ENCODE results near the gene REEP1. TPM values are rescaled to one million over a fixed set of nuclear protein-coding genes. Genes with fewer than 3 reads are reported as not detected.

Gene REEP1
- total RNA-seq, 8 experiments from 2014 or later: 0.31 to 98.1 (median 41.6) TPM

DNA sequence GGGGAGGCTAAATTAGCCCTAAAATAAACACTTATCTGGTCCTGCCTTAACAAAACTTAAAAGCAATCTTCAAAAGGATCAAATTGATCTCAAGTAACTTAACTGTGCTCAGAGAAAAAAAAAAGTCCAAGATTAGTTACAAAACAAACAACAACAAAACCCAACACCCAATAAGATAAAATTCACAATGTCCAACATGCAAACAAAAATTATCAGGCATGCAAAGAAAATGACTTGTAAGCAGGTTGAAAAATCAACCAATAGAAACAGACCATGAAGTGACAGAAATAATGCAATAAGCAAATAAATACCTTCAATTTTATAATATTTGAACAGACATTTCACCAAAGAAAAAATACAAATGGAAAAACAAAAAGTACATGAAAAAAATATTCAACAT is 4.0 kb upstream of the REEP1 start:
- in situ Hi-C loops (cut with MboI; ENCODE audit: low pct_unique_long_range_greater_than_20kb in 2 of 9, low sequenced_read_pairs in 9 of 9, unreplicated experiment in 9 of 9): no loop called here
- ATAC-seq (replicated peaks in 6 of 8): no peak

DNA sequence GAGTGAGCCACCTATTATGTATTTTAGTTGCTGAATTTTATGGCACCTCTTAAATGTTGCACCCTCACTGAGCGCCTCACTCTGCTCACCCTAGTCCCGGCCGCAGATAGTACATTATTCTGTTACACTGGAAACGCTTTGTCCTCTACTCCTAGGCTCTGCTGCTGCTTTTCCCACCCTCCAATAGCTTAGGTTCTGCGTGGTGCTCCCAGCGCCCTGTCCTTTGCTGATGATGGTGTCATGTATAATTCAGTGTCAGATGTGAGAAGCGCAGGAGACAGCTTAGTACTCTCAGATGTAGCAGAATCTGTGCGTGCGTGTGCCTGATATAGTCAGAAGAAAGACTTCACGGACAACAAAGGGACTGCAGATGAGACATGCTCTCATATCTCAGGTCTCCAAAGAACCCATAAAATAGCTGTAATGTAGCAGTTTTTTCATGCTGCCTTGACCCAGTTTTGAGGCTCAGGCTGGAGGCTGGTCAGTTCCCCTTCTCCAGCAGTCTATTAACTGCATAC is 1.4 kb upstream of the REEP1 start:
- 20 to 100% (median 74%) methylated on average over 1 to 7 of the region's 10 CpGs; no CpG with 5 or more reads in 3 of the 10 experiments for WGBS, 10 experiments
- no peak for ATAC-seq (replicated peaks in 6 of 8)
- H3K4me3 ChIP-seq: no peak overlapping the region
- peaks cover 9 to 13% of the 10 kb centered on the region in 2 donors for H3K4me1 ChIP-seq (replicated peaks in 1 of 2)
- in situ Hi-C loops (cut with MboI; ENCODE audit: low pct_unique_long_range_greater_than_20kb in 2 of 9, low sequenced_read_pairs in 9 of 9, unreplicated experiment in 9 of 9): no loop called here
- H3K27ac ChIP-seq: no peak overlapping the region

More for the DNA sequence above, 4.0 kb upstream of the REEP1 start:
- Histone ChIP-seq H3K27ac (no peak overlapping the region), H3K4me3 (no peak overlapping the region), H3K4me1 (replicated peaks in 1 of 2) (peaks cover 2 to 4% of the 10 kb centered on the region in 2 donors)

DNA sequence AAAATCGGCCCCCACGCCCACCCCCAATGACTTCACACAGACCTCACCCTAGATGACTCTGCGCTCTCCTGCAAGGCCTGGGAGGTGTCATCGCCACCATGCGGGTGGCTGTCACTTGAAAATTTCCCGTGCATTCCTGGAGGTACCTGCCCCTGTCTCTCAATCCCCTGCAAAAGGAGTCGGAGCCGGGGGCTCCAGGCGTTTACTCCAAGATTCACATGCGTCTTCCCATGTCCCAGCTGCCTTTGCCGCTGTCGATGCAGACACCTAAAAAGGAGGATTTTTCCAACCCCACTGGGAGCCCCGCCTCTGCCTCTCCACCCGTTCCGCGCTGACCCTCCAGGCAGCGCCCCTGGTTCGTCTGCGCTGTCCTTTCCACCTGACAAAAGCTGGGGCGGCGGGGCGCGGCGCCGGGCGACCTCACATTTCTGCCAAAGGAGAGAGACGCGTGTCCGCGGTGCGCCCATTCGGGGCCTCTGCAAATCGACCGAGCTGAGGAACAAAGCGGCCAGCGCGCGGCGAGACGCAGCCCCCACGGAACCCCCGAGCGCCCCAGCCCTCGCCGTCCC is 667 bp downstream of the REEP1 start:
- peak in 6 of 8 experiments; percentile 5 to 44 (median 35) for ATAC-seq (replicated peaks in 6 of 8)
- in situ Hi-C loops (cut with MboI; ENCODE audit: low pct_unique_long_range_greater_than_20kb in 2 of 9, low sequenced_read_pairs in 9 of 9, unreplicated experiment in 9 of 9): no loop called here
- peaks cover 9 to 13% of the 10 kb centered on the region in 2 donors for H3K4me1 ChIP-seq (replicated peaks in 1 of 2)
- peak overlapping the region; percentile 71 to 85 for H3K27ac ChIP-seq
- WGBS, 10 experiments: 0 to 5% (median 0%) methylated on average over 4 to 12 of the region's 45 CpGs; no CpG with 5 or more reads in 4 of the 10 experiments
- peak overlapping the region; percentile 67 to 88 (median 77) for H3K4me3 ChIP-seq

DNA sequence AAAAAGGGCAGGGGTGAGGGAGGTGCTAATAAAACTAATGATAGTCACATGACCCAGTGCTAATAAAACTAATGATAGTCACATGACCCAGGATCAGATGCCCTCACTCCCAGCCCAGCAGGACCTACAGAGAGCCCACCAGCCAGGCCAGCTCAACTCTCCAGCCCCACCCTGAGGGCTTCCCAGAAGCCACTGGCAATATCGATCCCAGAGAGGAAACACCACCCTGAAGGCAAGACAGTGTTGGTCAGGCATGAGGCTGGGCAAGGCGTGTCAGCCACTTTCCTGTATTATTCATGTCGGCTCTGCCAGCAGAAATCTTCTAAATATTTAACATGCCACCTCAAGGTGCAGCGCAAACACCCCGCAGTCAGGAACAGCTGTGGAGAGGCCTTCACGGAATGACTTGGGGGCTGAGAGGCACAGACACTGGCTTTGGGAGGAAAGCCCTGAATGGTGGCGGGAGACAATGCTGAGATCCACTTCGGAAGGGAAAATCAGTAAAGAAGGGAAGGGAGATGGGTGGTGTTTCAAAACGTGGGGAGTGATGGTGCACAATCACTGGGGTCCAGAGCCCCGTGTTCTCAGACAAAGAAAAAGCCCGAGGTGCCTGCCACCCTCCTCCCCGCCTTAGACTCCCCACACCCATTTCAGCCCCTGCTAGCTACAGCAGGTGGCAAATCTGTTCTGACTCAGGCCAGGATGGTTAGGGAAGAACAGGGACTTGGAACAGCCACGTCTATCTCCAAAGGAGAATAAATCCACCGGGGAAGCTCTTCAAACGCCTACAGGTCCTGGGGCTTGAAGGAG is 1.4 kb downstream of the REEP1 start:
- H3K4me1 ChIP-seq (replicated peaks in 1 of 2): peaks cover 9 to 13% of the 10 kb centered on the region in 2 donors
- in situ Hi-C loops (cut with MboI; ENCODE audit: low pct_unique_long_range_greater_than_20kb in 2 of 9, low sequenced_read_pairs in 9 of 9, unreplicated experiment in 9 of 9): no loop called here
- peak overlapping the region; percentile 67 to 88 (median 77) for H3K4me3 ChIP-seq
- 0 to 80% (median 60%) methylated on average over 1 to 6 of the region's 15 CpGs; no CpG with 5 or more reads in 2 of the 10 experiments for WGBS, 10 experiments
- peak; percentile 9 to 57 (median 48) for ATAC-seq (replicated peaks in 6 of 8)
- peak overlapping the region; percentile 71 to 85 for H3K27ac ChIP-seq

DNA sequence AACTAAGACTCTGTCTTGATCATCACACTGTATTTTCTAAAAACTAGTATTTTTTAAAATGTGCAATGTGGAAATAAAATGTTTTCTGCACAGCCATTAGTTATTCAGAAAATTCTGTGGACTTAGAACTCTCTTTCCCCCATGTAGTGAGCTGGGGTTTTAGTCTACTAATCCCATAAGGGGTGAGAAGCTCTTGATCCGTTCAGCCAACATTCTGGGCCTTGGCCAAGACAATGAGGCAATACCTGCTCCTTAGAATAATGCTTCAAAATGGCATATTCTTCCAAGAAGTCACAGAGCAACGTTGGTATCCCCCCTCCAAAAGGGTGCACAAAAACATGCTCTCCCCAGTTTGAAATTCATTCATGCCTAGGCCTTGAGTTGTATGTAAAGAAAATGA is 4.0 kb downstream of the REEP1 start:
- Histone ChIP-seq H3K27ac (no peak overlapping the region), H3K4me1 (replicated peaks in 1 of 2) (peaks cover 9 to 13% of the 10 kb centered on the region in 2 donors), H3K4me3 (no peak overlapping the region)
- ATAC-seq (replicated peaks in 6 of 8): no peak
- in situ Hi-C loops (cut with MboI; ENCODE audit: low pct_unique_long_range_greater_than_20kb in 2 of 9, low sequenced_read_pairs in 9 of 9, unreplicated experiment in 9 of 9): no loop called here
- 0 to 60% (median 33%) methylated on average over 1 to 2 of the region's 2 CpGs; no CpG with 5 or more reads in 2 of the 10 experiments for WGBS, 10 experiments

DNA sequence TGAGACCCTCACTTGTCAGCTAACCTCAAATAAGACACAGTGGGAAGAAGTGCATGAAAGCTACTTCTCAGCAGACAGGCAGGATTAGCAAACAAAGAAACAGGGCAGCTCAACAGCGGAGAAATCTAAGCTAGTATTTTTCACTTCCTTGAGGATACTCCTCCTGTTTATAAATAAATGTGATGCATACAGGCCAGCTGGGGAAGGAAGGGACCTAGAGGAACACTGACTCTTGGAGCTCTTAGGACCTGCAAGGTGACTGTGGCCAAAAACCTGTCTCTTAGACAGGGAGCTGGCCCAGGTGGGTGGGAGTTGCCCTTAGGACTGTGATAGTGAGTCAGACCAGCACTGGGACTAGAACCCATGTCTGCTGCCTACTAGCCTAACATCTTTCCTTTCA is 4.8 kb downstream of the REEP1 start:
- ATAC-seq (replicated peaks in 6 of 8): no peak
- Histone ChIP-seq H3K4me1 (replicated peaks in 1 of 2) (peaks cover 9% of the 10 kb centered on the region in 2 donors), H3K4me3 (no peak overlapping the region), H3K27ac (no peak overlapping the region)
- 86 to 100% (median 93%) methylated on average over 1 of the region's 1 CpG; no CpG with 5 or more reads in 6 of the 10 experiments for WGBS, 10 experiments
- in situ Hi-C loops (cut with MboI; ENCODE audit: low pct_unique_long_range_greater_than_20kb in 2 of 9, low sequenced_read_pairs in 9 of 9, unreplicated experiment in 9 of 9): no loop called here

DNA sequence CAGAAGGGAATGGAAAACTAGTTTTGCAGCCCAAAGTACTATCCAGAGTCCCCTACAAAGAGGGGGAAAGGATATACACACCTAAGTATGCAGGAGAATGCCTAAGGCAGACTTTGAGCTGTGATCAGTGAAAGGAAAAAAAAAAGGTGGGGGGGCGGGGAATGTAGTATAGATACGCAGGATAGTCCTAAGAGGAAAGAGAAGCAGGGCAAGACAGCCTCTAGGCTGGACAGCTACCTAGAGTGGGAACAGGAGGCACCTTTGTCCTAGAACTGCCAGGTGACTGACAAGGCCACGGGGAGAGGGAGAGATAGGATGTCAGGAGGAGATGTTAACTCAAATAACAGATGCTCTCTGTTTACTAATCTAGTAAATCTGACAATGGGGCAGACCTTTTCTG is 6.0 kb downstream of the REEP1 start:
- no peak for ATAC-seq (replicated peaks in 6 of 8)
- 44 to 100% (median 82%) methylated on average over 1 to 3 of the region's 3 CpGs; no CpG with 5 or more reads in 3 of the 10 experiments for WGBS, 10 experiments
- in situ Hi-C loops (cut with MboI; ENCODE audit: low pct_unique_long_range_greater_than_20kb in 2 of 9, low sequenced_read_pairs in 9 of 9, unreplicated experiment in 9 of 9): no loop called here
- Histone ChIP-seq H3K27ac (no peak overlapping the region), H3K4me1 (replicated peaks in 1 of 2) (peaks cover 9% of the 10 kb centered on the region in 2 donors), H3K4me3 (no peak overlapping the region)

DNA sequence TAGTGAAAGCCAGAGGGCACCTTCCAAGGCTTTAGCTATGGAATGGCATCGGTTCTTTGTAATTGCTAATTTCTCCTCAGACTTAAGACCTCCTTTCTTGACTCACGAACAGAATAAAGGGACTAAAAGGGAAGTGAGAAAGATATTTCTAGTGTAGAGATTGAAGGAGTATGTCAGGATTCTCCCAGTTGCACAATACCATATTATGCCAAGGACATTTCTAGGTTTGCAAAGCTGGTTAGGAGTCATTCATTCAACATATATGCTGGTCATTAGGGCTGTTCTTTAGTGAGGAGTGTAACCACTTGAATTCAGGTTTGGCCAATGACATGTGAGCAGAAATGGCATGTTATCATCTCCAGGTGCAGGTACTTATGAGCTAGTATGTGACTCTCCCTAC is 7.4 kb downstream of the REEP1 start:
- H3K4me3 ChIP-seq: no peak overlapping the region
- no peaks in the 10 kb centered on the region for H3K4me1 ChIP-seq (replicated peaks in 1 of 2)
- H3K27ac ChIP-seq: no peak overlapping the region
- 17 to 100% (median 43%) methylated on average over 1 to 2 of the region's 2 CpGs; no CpG with 5 or more reads in 3 of the 10 experiments for WGBS, 10 experiments
- no peak for ATAC-seq (replicated peaks in 6 of 8)
- in situ Hi-C loops (cut with MboI; ENCODE audit: low pct_unique_long_range_greater_than_20kb in 2 of 9, low sequenced_read_pairs in 9 of 9, unreplicated experiment in 9 of 9): no loop called here

DNA sequence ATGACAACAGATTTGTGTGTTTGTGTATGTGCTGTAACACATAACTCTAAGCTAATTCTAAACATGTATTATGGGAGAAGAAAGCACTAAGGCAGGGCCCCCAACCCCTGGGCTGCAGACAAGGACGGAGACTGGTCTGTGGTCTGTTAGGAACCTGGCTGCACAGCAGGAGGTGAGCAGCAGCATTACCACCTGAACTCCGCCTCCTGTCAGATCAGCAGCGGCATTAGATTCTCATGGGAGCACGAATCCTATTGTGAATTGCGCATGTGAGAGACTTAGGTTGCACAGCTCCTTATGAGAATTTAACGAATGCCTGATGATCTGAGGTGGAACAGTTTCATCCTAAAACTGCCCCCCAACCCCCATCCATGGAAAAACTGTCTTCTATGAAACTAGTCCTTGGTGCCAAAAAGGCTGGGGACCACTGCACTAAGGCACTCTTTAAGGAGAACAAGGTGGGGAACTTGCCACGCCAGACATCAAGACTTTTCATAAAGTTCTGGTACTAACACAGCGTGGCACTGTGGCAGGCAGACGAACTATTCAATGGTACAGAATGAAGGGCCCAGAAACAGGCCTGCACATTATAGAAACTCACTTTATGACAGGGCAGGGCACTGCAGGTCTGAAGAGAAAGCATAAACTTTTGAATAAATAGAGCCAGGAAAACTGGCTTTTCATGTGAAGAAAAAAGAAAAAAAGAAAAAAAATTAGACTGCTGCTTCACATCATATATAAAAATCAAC is 14.0 kb downstream of the REEP1 start:
- ATAC-seq (replicated peaks in 6 of 8): no peak
- H3K4me3 ChIP-seq: no peak overlapping the region
- WGBS, 10 experiments: 34 to 91% (median 80%) methylated on average over 1 to 8 of the region's 9 CpGs; no CpG with 5 or more reads in 1 of the 10 experiments
- in situ Hi-C loops (cut with MboI; ENCODE audit: low pct_unique_long_range_greater_than_20kb in 2 of 9, low sequenced_read_pairs in 9 of 9, unreplicated experiment in 9 of 9): no loop called here
- peaks cover 0 to 12% of the 10 kb centered on the region in 2 donors for H3K4me1 ChIP-seq (replicated peaks in 1 of 2)
- H3K27ac ChIP-seq: no peak overlapping the region

DNA sequence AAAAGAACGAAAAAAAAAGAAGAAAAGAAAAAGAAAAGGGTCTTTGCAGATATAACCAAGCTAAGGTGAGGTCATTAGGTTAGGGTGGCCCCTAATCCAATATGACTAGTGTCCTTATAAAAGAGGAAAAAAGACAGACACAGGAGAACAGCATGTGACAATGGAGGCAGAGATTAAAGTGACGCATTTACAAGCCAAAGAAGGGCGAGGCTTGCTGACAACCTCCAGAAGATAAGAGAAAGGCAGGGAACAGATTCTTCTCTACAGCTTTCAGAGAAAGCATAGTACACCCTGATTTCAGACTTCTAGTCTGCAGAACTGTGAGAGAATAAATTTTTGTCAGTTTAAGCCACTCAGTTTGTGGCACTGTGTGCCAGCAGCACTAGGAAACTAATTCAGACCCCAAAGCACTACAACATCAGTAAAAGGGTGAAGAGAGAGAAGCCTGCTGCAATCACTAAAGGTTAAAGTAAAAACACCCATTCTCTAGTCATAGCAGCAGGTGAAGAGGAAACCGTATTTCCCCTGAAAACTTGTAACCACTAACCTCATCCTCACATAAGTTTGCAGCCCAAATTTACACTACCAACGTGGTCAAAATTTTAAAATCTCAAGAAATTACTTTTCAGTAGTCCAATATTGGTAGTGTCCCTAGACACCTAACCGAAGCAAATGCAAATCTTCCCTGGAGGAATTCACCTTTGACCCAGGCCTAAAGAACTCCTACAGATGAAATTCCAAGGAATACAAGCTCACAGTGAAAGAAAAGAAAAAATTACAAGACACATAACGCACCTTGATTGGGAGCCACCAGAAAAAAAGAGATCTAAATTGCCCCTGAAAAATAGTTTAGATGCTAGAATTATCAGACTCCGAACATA is 17.5 kb downstream of the REEP1 start:
- peak in 1 of 8 experiments; percentile 80 for ATAC-seq (replicated peaks in 6 of 8)
- Histone ChIP-seq H3K27ac (no peak overlapping the region), H3K4me3 (no peak overlapping the region), H3K4me1 (replicated peaks in 1 of 2) (peaks cover 0 to 12% of the 10 kb centered on the region in 2 donors)
- 19 to 100% (median 74%) methylated on average over 3 to 8 of the region's 8 CpGs for WGBS, 10 experiments
- in situ Hi-C loops (cut with MboI; ENCODE audit: low pct_unique_long_range_greater_than_20kb in 2 of 9, low sequenced_read_pairs in 9 of 9, unreplicated experiment in 9 of 9): no loop called here

DNA sequence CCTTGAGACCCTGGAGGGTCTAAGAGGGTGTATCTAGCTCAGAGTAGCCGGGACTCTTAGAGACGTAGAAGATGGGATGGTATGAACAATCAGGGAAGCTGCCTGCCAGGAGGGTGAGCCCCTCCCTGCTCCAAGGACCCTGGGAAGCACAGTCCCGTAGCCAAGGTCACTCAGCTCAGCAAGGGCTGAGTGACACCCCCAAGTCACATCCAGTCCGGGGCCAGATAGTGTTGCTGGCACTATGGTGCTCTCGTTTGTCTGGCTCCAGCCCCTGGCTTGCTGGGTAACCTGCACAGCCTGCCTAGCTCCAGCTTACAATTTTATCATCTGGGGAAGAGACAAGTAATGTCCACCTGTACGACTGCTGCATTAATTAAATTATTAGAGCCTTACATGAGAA is 22.3 kb downstream of the REEP1 start:
- in situ Hi-C loops (cut with MboI; ENCODE audit: low pct_unique_long_range_greater_than_20kb in 2 of 9, low sequenced_read_pairs in 9 of 9, unreplicated experiment in 9 of 9): no loop called here
- H3K27ac ChIP-seq: no peak overlapping the region
- no peak overlapping the region for H3K4me3 ChIP-seq
- no peak for ATAC-seq (replicated peaks in 6 of 8)
- WGBS, 10 experiments: 24 to 93% (median 74%) methylated on average over 1 to 5 of the region's 6 CpGs; no CpG with 5 or more reads in 4 of the 10 experiments
- H3K4me1 ChIP-seq (replicated peaks in 1 of 2): no peaks in the 10 kb centered on the region

DNA sequence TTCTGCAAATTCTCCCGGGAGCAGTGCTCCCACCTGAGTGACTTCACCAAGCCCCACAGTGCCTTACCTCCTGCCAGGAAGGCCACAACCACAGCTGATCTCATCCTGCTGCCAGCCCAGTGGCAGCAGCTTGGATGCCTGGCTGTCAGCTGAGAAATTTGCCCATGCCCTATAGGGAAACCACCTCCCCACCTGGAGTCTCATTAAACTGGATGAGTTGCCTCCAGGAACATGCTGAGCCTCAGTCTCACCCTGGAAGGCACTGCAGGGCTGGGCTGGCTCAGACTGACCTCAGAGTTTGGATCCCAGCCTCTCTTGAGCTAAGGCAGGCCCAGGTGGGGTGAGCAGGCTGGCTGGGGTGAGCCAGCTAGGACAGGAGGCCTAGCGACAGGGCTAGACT is 23.3 kb downstream of the REEP1 start:
- Histone ChIP-seq H3K4me3 (no peak overlapping the region), H3K4me1 (replicated peaks in 1 of 2) (no peaks in the 10 kb centered on the region)
- WGBS, 10 experiments: 40 to 83% (median 80%) methylated on average over 1 to 2 of the region's 2 CpGs; no CpG with 5 or more reads in 3 of the 10 experiments

More for the DNA sequence above, 23.3 kb downstream of the REEP1 start:
- ATAC-seq (replicated peaks in 6 of 8): peak in 1 of 8 experiments; percentile 16
- no peak overlapping the region for H3K27ac ChIP-seq
- in situ Hi-C loops (cut with MboI; ENCODE audit: low pct_unique_long_range_greater_than_20kb in 2 of 9, low sequenced_read_pairs in 9 of 9, unreplicated experiment in 9 of 9): no loop called here
